GM21528 (cell line): ENCODE measurements around the gene MRPL10.

Experiments used
- ATAC-seq: cut with Tn5 transposase; IDR thresholded peaks from one replicate; pipeline ENCODE4 v1.9.1; 2021; ENCODE audit warnings: mild to moderate bottlenecking, moderate library complexity; ENCODE audit not compliant: unreplicated experiment, low FRiP score

MRPL10 gene

DNA sequence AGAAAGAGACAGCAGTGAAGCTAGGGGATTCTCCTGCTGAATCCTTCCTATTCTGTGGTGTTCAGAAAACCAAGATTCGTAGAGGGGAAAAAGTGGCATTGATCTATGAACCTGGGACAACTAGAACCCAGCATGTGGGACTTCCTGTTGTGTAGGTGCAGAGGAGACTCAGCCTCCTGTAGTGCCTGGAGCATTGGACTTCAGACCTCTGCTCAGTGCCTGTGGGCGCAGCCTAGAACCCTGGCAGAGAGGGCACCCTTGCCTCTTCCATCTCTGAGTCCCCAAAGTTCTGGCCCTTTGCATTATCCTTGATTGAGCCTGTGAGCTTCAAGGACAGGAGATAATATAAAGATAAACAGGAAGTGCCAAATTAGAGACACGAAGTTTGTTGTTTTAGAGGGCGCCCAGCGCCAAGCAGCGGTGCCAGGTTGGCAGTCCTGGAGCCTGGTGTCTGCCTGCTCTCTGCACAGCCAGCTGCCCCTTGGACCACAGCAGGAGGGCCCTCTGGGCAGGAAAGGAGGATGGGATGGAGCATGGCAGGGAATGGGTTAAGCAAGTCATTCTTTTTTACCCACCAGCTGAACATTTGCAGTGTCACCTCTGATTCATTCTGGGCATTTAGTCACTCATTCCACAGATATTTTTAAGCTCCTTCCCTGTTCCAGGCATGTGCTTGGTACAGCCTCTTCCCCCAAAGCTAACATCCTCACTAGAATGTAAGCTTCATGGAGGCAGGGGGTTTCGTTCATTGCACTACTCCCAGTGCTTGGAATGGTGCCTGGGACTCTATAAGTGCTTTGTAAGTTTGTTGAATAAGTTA, 31.5 kb upstream of the MRPL10 start:
- ATAC-seq, result no peak

GRCh38 chr17:47860386-47860785, 29.0 kb upstream of the MRPL10 start:
- ATAC-seq, result no peak

- ATAC-seq, result no peak
Measured at GRCh38 chr17:47857551-47858455, 26.5 kb upstream of the MRPL10 start.

DNA sequence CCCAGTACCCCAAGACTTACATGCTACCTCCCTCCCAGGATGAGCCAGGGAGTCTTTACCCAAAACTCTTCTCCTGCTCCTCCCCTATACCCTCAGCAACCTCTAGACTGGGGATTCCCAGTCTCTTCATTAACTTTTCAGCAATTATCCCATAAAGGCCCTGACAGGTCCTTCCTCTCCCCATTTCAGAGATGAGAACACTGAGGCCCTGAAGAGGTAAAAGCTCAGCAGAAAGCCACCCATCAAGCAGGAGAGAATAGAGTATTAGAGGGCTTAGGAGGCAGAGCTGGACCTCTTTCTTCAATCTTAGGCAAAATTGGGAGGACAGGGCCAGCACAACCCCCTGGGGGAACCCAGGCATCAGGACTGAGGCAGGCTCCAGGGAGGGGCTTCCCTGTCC, 25.5 kb upstream of the MRPL10 start:
- ATAC-seq, result no peak

DNA sequence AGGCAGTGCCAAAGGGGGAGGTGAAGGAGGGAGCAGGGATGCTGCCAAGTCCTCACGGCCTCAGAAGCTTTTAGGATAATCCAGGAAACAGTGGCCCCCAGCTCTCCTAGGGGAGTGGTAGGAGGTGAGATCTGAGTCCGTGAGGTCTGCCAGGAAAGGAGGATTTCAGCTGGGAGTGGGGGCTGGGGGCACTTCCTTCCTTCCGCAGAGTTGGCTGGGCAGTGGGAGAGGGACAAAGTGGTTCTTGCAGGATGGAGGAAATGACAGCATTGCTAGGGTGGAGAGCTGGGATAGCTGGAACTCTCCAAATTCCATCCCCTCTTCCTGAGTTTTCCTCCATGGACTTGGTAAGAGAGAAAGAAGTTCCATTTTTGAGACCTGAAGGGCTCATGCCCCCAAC, 24.4 kb upstream of the MRPL10 start:
- no peak for ATAC-seq

- ATAC-seq, result no peak
Measured at GRCh38 chr17:47853616-47854015, 22.3 kb upstream of the MRPL10 start.

DNA sequence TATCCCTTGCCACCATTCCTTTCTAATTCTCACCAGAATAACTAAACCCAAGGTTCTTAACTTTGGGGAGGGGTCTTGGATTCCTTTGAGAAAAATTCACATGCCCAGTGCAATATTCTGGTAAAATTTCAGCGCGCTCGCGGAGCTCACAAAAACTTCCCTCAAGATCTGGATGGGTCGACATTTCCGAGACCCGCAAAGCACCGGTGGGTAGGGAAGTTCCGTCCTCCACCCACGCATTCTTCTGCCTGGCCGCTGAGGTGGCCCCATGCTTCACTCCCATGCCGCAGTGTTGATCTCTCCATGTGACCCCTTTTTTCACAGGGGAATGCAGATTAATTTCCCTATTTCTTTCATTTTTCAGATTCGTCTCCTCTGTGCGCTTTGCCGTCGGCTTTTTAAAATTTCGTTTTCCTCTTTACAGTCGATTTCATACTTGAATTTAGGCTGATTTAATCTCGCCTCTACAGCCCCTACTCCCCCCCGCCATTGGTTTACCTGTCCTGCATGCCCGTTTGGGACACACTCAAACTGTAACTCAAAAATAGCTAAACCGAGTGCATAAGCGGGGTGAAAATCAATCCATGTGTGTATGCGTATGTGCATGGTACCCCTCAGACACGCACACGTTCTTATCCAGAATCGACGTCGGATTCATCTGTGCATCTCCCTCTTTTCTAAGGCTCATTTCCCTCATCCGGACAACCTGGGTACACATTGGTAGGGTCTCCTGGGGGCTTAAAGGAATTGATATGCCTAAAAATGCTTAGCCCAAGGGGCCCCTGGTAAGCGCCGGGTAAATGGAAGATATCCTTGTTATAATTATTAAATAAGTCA, 21.0 kb upstream of the MRPL10 start:
- ATAC-seq, result no peak

- ATAC-seq, result no peak
Measured at GRCh38 chr17:47851764-47852112, 20.4 kb upstream of the MRPL10 start.

DNA sequence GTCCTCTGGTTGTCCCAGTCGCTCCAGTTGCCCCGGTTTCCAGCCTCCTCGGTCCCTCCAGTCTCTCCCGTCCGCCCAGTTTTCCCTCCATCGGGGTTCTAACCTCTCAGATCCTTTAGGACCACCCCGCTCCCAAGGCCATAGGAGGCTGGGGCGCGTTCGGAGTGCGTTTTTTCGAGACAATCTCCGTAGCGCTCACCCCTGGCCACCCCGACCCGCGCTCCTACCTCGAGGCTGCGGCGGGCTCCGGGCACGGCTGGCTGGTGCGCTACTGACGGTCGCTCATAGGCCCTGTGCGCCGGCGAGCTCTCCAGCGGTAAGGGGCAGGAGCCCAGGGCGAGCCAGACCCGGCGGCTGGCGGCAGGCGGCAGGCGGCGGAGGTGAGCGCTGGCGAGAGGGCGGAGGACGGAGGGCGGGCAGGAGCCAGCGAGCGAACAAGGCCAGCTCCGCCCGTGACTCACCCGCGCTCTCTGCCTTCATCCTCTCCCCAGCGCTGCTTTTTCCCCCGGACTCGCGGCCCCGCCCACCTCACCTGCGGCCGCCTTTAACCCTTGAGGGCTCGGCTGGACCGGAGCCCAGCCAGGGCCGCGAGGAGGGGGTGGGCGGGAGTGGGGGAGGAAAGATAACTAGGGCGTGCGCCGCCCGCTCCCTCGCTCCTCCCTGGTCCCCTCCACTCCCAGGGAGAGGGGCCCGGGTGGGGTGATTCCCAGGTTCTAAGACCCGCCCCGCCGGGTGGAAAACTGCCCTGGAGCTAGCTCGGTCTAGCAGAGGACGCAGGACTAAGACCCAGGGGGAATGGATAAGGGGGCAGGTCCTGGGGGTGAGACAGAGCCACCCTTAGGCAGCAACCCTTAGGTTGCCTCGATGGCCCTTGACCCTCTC, 19.6 kb upstream of the MRPL10 start, which contains the start of gene SP6:
Gene SP6, minus strand, starts transcription at position 472 of the 882 bp plus-strand sequence. CDS start 2,734 bp downstream, outside the sequence.
- no peak for ATAC-seq

- ATAC-seq, result no peak
Measured at GRCh38 chr17:47850373-47850691, 19.0 kb upstream of the MRPL10 start.

- no peak for ATAC-seq
Measured at GRCh38 chr17:47848198-47848513, 16.8 kb upstream of the MRPL10 start.

DNA sequence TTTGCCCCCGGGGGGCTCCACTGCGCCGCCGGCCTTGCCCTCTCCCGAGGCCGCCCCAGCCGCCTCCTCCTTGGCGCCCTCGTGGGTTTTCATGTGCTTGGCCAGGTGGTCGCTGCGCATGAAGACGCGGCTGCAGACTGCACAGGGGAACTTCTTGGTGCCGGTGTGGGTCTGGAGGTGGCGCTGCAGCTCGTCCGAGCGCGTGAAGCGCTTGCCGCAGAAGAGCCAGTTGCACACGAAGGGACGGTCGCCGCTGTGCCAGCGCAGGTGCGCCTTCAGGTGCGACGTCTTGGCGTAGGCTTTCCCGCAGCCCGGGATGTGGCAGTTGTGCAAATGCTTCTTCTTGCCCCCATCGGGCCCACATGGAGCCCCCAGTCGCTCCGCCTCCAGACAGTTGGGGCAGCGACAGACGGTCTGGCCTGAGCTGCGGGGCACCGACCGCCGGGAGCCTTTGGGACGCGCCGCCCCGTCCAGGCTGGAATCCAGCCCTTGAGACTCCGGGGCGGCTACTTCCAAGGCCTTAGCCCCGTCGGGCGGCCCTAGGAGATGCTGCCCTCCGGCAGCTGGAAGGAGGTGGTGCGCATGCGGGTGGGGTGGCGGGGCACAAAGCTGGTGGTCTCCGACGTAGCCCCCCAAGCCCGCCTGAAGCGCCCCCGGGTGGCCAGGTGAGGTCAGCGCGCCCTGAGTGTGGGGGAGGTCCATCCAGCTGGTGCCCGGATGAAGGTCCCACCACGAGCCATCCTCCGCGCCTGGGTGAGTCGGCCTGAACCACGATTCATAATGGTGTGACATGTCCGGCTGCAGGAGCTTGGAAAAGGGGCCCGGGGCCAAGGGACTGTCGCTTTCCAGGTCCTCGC, 16.2 kb upstream of the MRPL10 start:
- ATAC-seq, result no peak

DNA sequence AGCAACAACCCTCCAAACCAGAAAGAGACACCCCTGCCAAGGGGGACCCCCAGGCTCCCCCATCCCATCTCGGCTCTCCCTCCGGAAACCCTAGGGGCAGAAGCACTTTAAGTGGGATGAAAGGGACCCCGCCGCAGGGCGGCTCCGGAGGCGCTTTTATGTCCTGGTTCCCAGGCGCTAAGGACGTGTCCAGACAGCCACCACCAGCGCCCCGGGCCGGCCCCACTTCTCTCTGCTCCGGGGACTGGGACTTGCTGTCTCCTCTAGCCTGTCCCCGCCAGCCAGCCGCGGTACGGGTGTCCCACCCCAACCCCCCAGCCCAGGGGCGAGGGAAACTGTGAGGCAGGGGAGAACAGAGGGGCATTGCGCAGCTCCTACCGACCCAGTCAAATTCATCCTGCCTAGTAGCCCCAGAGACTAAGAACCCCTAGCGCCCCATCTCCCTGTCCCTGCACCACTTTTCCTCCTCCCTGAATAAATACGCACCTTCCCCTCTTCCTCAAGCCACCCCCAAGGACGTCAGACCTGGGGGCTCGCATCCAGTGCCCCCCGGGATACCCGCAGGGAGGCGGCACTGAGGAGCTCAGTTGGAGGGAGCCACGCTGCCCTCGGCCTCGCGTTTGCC, 15.5 kb upstream of the MRPL10 start:
- no peak for ATAC-seq

GRCh38 chr17:47845716-47846075, 14.4 kb upstream of the MRPL10 start:
- no peak for ATAC-seq

- ATAC-seq, result no peak
Measured at GRCh38 chr17:47844814-47845715, 13.7 kb upstream of the MRPL10 start.

- no peak for ATAC-seq
Measured at GRCh38 chr17:47844227-47844626, 12.9 kb upstream of the MRPL10 start.

DNA sequence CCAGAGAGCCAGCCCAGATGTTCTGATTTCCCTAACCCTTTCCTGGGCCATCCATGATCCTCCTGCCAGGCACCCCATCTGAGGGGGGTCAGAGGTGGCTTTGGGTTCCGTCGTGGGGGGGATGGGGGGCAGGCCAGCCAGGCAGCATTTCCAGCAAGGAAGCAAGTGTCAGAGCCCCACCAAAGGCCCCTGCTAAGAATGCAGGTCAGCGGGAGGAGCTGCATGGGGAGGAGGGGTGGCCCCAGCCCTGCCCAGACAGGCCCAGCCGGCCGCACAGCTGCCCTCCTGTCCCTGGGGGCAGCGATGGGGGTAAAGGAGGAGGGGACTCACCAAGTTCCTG, 12.0 kb upstream of the MRPL10 start:
- no peak for ATAC-seq
